Measurements from ENCODE around the gene MAPKAPK3. TPM values are rescaled to one million over a fixed set of nuclear protein-coding genes. Genes with fewer than 3 reads are reported as not detected.

Gene MAPKAPK3
- total RNA-seq, 4 donors from 2014 or later: 66.1 to 147 (median 97.5) TPM

GRCh38 chr3:50645378-50645777 lies 28.4 kb downstream of the MAPKAPK3 start:
- H3K9me3 ChIP-seq: no peaks in the 10 kb centered on the region
- no peak overlapping the region for H3K27ac ChIP-seq
- no peak overlapping the region for H3K4me3 ChIP-seq (replicated peaks in 1 of 3)
- intact Hi-C loops (cut with DNase I): no loop called here
- no peak for TF ChIP-seq CTCF (IDR thresholded peaks at IDR 0.05)
- TF ChIP-seq POLR2A (IDR thresholded peaks at IDR 0.05): no peak
- H3K36me3 ChIP-seq: peaks cover 58 to 66% of the 10 kb centered on the region in 2 donors
- no peak for DNase-seq
- no peaks in the 10 kb centered on the region for H3K27me3 ChIP-seq
- WGBS, 2 donors: 90 to 100% methylated on average over 2 of the region's 2 CpGs
- H3K4me1 ChIP-seq: peaks cover 12 to 15% of the 10 kb centered on the region in 2 donors

GRCh38 chr3:50648313-50648712 lies 31.4 kb downstream of the MAPKAPK3 start:
- H3K27me3 ChIP-seq: no peaks in the 10 kb centered on the region
- no peaks in the 10 kb centered on the region for H3K9me3 ChIP-seq
- no peak for DNase-seq
- no peak for TF ChIP-seq POLR2A (IDR thresholded peaks at IDR 0.05)
- no peak for TF ChIP-seq CTCF (IDR thresholded peaks at IDR 0.05)
- peak overlapping the region in 2 of 3 donors; percentile 52 to 70 for H3K27ac ChIP-seq
- H3K36me3 ChIP-seq: peaks cover 42 to 45% of the 10 kb centered on the region in 2 donors
- H3K4me3 ChIP-seq (replicated peaks in 1 of 3): no peak overlapping the region
- H3K4me1 ChIP-seq: peaks cover 12 to 27% of the 10 kb centered on the region in 2 donors
- WGBS, 2 donors: 66 to 76% methylated on average over 5 to 6 of the region's 6 CpGs
- intact Hi-C loops (cut with DNase I): no loop called here

GRCh38 chr3:50648944-50649343 lies 32.0 kb downstream of the MAPKAPK3 start:
- DNase-seq: no peak
- Histone ChIP-seq H3K27ac (peak overlapping the region; percentile 52 to 70 (median 63)), H3K4me1 (peaks cover 12 to 27% of the 10 kb centered on the region in 2 donors), H3K27me3 (no peaks in the 10 kb centered on the region), H3K9me3 (no peaks in the 10 kb centered on the region), H3K4me3 (replicated peaks in 1 of 3) (no peak overlapping the region), H3K36me3 (peaks cover 36 to 39% of the 10 kb centered on the region in 2 donors)
- intact Hi-C loops (cut with DNase I): no loop called here
- WGBS, 2 donors: 60 to 71% methylated on average over 1 to 2 of the region's 2 CpGs
- TF ChIP-seq POLR2A (IDR thresholded peaks at IDR 0.05): no peak
- no peak for TF ChIP-seq CTCF (IDR thresholded peaks at IDR 0.05)

- peak overlapping the region; percentile 52 to 70 (median 63) for H3K27ac ChIP-seq
- no peak overlapping the region for H3K4me3 ChIP-seq (replicated peaks in 1 of 3)
- peaks cover 12 to 27% of the 10 kb centered on the region in 2 donors for H3K4me1 ChIP-seq
- intact Hi-C loops (cut with DNase I): no loop called here
- H3K27me3 ChIP-seq: no peaks in the 10 kb centered on the region
- H3K9me3 ChIP-seq: no peaks in the 10 kb centered on the region
- peak; percentile 70 to 79 for DNase-seq
- no peak for TF ChIP-seq POLR2A (IDR thresholded peaks at IDR 0.05)
- no peak for TF ChIP-seq CTCF (IDR thresholded peaks at IDR 0.05)
- 60% methylated on average over 3 to 8 of the region's 8 CpGs for WGBS, 2 donors
- peaks cover 31 to 33% of the 10 kb centered on the region in 2 donors for H3K36me3 ChIP-seq
Measured at GRCh38 chr3:50649451-50649931, 32.5 kb downstream of the MAPKAPK3 start.

- H3K4me3 ChIP-seq (replicated peaks in 1 of 3): no peak overlapping the region
- peaks cover 25 to 30% of the 10 kb centered on the region in 2 donors for H3K36me3 ChIP-seq
- intact Hi-C loops (cut with DNase I): no loop called here
- peak overlapping the region; percentile 52 to 70 (median 63) for H3K27ac ChIP-seq
- H3K27me3 ChIP-seq: no peaks in the 10 kb centered on the region
- WGBS, 2 donors: 62 to 100% methylated on average over 1 of the region's 1 CpG
- H3K4me1 ChIP-seq: peaks cover 12 to 27% of the 10 kb centered on the region in 2 donors
- DNase-seq: no peak
- no peak for TF ChIP-seq CTCF (IDR thresholded peaks at IDR 0.05)
- no peak for TF ChIP-seq POLR2A (IDR thresholded peaks at IDR 0.05)
- H3K9me3 ChIP-seq: no peaks in the 10 kb centered on the region
Measured at GRCh38 chr3:50650018-50650417, 33.1 kb downstream of the MAPKAPK3 start.
